CD14-positive monocyte (primary cell): Measurements from ENCODE around the gene REEP3. TPM values are rescaled to one million over a fixed set of nuclear protein-coding genes. Genes with fewer than 3 reads are reported as not detected.

Source experiments
- DNase-seq, 3 donors: peaks; one replicate each; pipeline ENCODE4 v3.0.0-alpha.2; 2011 to 2022
- H2AFZ ChIP-seq: 2 replicates; pipeline ENCODE4 v1.6.0; 2012; ENCODE audit warnings: mild to moderate bottlenecking, low read depth, low read length, inconsistent platforms; ENCODE audit not compliant: insufficient read depth, poor library complexity, severe bottlenecking
- H3K27ac ChIP-seq, 2 donors: 1 replicate in 1 of 2; 2 replicates in 1 of 2; pipeline ENCODE4 v1.5.1; 2012 to 2013; ENCODE audit warnings: low read length in 2 of 2, control low read depth in 1 of 2, inconsistent platforms in 1 of 2, low read depth in 1 of 2, mild to moderate bottlenecking in 1 of 2
- H3K27me3 ChIP-seq, 2 donors: one replicate each; pipeline versions ENCODE4 v1.6.0 to v1.6.1; 2011 to 2013; ENCODE audit warnings: low read length in 2 of 2; ENCODE audit not compliant: control insufficient read depth in 2 of 2, insufficient read depth in 2 of 2
- H3K36me3 ChIP-seq, 2 donors: replicated peaks in 1 of 2; 1 replicate in 1 of 2; 2 replicates in 1 of 2; pipeline versions ENCODE4 v1.5.1 to v1.6.1; 2012 to 2013; ENCODE audit warnings: low read length in 2 of 2, control low read depth in 1 of 2, inconsistent platforms in 1 of 2, mild to moderate bottlenecking in 1 of 2; ENCODE audit not compliant: insufficient read depth in 2 of 2, control insufficient read depth in 1 of 2
- H3K4me1 ChIP-seq, 2 donors: 1 replicate in 1 of 2; 2 replicates in 1 of 2; pipeline versions ENCODE4 v1.5.1 to v1.6.1; 2012 to 2013; ENCODE audit warnings: low read length in 2 of 2, control low read depth in 1 of 2, inconsistent platforms in 1 of 2, mild to moderate bottlenecking in 1 of 2, moderate library complexity in 1 of 2; ENCODE audit not compliant: insufficient read depth in 2 of 2, control insufficient read depth in 1 of 2
- H3K4me2 ChIP-seq: replicated peaks from 2 replicates; pipeline ENCODE3; 2012; ENCODE audit warnings: low read length, moderate library complexity, mild to moderate bottlenecking; ENCODE audit not compliant: poor library complexity, severe bottlenecking; ENCODE audit errors: extremely low read depth
- H3K4me3 ChIP-seq, 3 experiments: fragments of 200-600 bp in 1 of 3; sonication (generic) in 1 of 3; replicated peaks in 1 of 3; 1 replicate in 2 of 3; 2 replicates in 1 of 3; pipeline ENCODE4 v1.5.1; 2011 to 2013; ENCODE audit warnings: low read length in 3 of 3, mild to moderate bottlenecking in 3 of 3, control low read depth in 2 of 3, low read depth in 2 of 3, inconsistent platforms in 1 of 3, moderate library complexity in 1 of 3
- H3K79me2 ChIP-seq: 2 replicates; pipeline ENCODE4 v1.6.0; 2012; ENCODE audit warnings: mild to moderate bottlenecking, control low read depth, inconsistent platforms, low read length, moderate library complexity; ENCODE audit not compliant: insufficient read depth
- H3K9ac ChIP-seq: 2 replicates; pipeline ENCODE4 v1.6.0; 2017; ENCODE audit warnings: low read length, mild to moderate bottlenecking; ENCODE audit not compliant: insufficient read depth, poor library complexity, severe bottlenecking
- H3K9me3 ChIP-seq, 2 donors: replicated peaks in 1 of 2; 1 replicate in 1 of 2; 2 replicates in 1 of 2; pipeline versions ENCODE4 v1.5.1 to v1.6.1; 2012 to 2013; ENCODE audit warnings: low read length in 2 of 2, control low read depth in 1 of 2; ENCODE audit not compliant: control insufficient read depth in 1 of 2, insufficient read depth in 1 of 2
- H4K20me1 ChIP-seq: 2 replicates; pipeline ENCODE4 v1.6.0; 2012; ENCODE audit warnings: mild to moderate bottlenecking, low read length, control low read depth, moderate library complexity; ENCODE audit not compliant: insufficient read depth
- H3K27ac Mint-ChIP-seq, 7 donors: one replicate each; pipeline ENCODE4 v1.8.0; 2020; ENCODE audit warnings: mild to moderate bottlenecking in 7 of 7, mixed read lengths in 7 of 7, moderate library complexity in 6 of 7, inconsistent platforms in 2 of 7
- H3K27me3 Mint-ChIP-seq, 3 donors: one replicate each; pipeline ENCODE4 v1.8.0; 2021 to 2022; ENCODE audit warnings: low read depth in 3 of 3, mild to moderate bottlenecking in 3 of 3, mixed read lengths in 3 of 3, moderate library complexity in 3 of 3, inconsistent platforms in 1 of 3
- H3K36me3 Mint-ChIP-seq, 2 donors: one replicate each; pipeline ENCODE4 v1.8.0; 2020; ENCODE audit warnings: mixed read lengths in 2 of 2, inconsistent platforms in 1 of 2, mild to moderate bottlenecking in 1 of 2
- H3K4me1 Mint-ChIP-seq: one replicate; pipeline ENCODE4 v1.8.0; 2020; ENCODE audit warnings: mild to moderate bottlenecking, mixed read lengths
- H3K4me3 Mint-ChIP-seq, 2 donors: one replicate each; pipeline ENCODE4 v1.8.0; 2020; ENCODE audit warnings: mild to moderate bottlenecking in 2 of 2, mixed read lengths in 2 of 2, moderate library complexity in 1 of 2
- H3K9me3 Mint-ChIP-seq, 7 donors: one replicate each; pipeline ENCODE4 v1.8.0; 2020 to 2022; ENCODE audit warnings: mixed read lengths in 7 of 7, mild to moderate bottlenecking in 6 of 7, moderate library complexity in 6 of 7, inconsistent platforms in 2 of 7
- CTCF ChIP-seq: fragments of 200-600 bp; IDR thresholded peaks from one replicate; pipeline ENCODE4 v1.8.0; 2022; ENCODE audit warnings: antibody characterized with exemption, mild to moderate bottlenecking
- WGBS: methylation state at CpG from one replicate; pipeline ENCODE4 v1.1.5; 2013; ENCODE audit warnings: missing lambda C conversion rate; ENCODE audit not compliant: insufficient coverage; 5-methylcytosine and 5-hydroxymethylcytosine counted together
- intact Hi-C, 2 donors: fragments of 100-400 bp; cut with micrococcal nuclease; formaldehyde crosslinking; loops; one replicate each; pipeline versions ENCODE4 v1.15.0 to v1.15.1; 2023
- polyA plus RNA-seq, 3 donors: library from polyadenylated mRNA; depleted of rRNA in 1 of 3; unstranded in 2 of 3; stranded (reverse) in 1 of 3; fragments of 300-500 nt in 2 of 3; fragments of >200 nt in 1 of 3; fragmentation: Illumina TruSeq in 2 of 3; gene quantifications; 1 replicate in 2 of 3; 2 replicates in 1 of 3; pipeline ENCODE4 v1.2.3, GENCODE V29; 2012 to 2021

Gene REEP3
- polyA plus RNA-seq, 3 donors: 9.1 to 17.7 (median 17.7) TPM

GRCh38 chr10:63614371-63614891 lies 93.2 kb downstream of the REEP3 start:
- DNase-seq: no peak
- peaks cover 24 to 27% of the 10 kb centered on the region in 2 donors for H3K36me3 Mint-ChIP-seq
- Histone ChIP-seq H2AFZ (no peak overlapping the region), H3K9ac (no peak overlapping the region), H3K27me3 (no peaks in the 10 kb centered on the region), H3K79me2 (no peaks in the 10 kb centered on the region), H3K4me1 (no peaks in the 10 kb centered on the region), H3K36me3 (peaks cover 7 to 21% of the 10 kb centered on the region in 2 donors), H3K27ac (no peak overlapping the region), H4K20me1 (no peaks in the 10 kb centered on the region), H3K4me3 (no peak overlapping the region), H3K4me2 (no peak overlapping the region), H3K9me3 (no peaks in the 10 kb centered on the region)
- no peaks in the 10 kb centered on the region for H3K27me3 Mint-ChIP-seq
- H3K9me3 Mint-ChIP-seq: peaks cover 0 to 1% (median 0%) of the 10 kb centered on the region in 7 donors
- TF ChIP-seq CTCF: no peak
- H3K27ac Mint-ChIP-seq: peak overlapping the region in 2 of 7 donors; percentile 0 to 55
- intact Hi-C loops: no loop called here
- no CpG with 5 or more reads among the region's 2 CpGs for WGBS
- no peaks in the 10 kb centered on the region for H3K4me1 Mint-ChIP-seq
- H3K4me3 Mint-ChIP-seq: no peak overlapping the region

GRCh38 chr10:63618552-63618951 lies 97.4 kb downstream of the REEP3 start:
- intact Hi-C loops: no loop called here
- H3K27me3 Mint-ChIP-seq: no peaks in the 10 kb centered on the region
- no peaks in the 10 kb centered on the region for H3K27me3 ChIP-seq

More at GRCh38 chr10:63618552-63618951, 97.4 kb downstream of the REEP3 start:
- no peak for TF ChIP-seq CTCF
- Mint-ChIP-seq H3K4me3 (no peak overlapping the region), H3K27ac (peak overlapping the region in 1 of 7 donors; percentile 30), H3K9me3 (peaks cover 0 to 1% (median 0%) of the 10 kb centered on the region in 7 donors), H3K4me1 (no peaks in the 10 kb centered on the region), H3K36me3 (peaks cover 35 to 47% of the 10 kb centered on the region in 2 donors)
- Histone ChIP-seq H3K4me2 (no peak overlapping the region), H3K27ac (no peak overlapping the region), H3K36me3 (peaks cover 13 to 34% of the 10 kb centered on the region in 2 donors), H3K9ac (peak overlapping the region; percentile 15), H3K4me3 (no peak overlapping the region), H3K79me2 (no peaks in the 10 kb centered on the region), H3K9me3 (no peaks in the 10 kb centered on the region), H3K4me1 (no peaks in the 10 kb centered on the region), H4K20me1 (no peaks in the 10 kb centered on the region), H2AFZ (no peak overlapping the region)
- no peak for DNase-seq
- WGBS: 100% methylated on average over 1 of the region's 3 CpGs
